K562 (cell line): Measurements from ENCODE around the gene ZNF544. TPM values are rescaled to one million over a fixed set of nuclear protein-coding genes. Genes with fewer than 3 reads are reported as not detected.
A peak's percentile ranks its signal among the peaks of the same experiment; 100 is the strongest.

Source experiments
- ARID3A ChIP-seq: IDR thresholded peaks from 2 replicates; pipeline ENCODE4 v1.6.1; 2012; ENCODE audit warnings: low read depth, low read length, improper control_type of control experiment, borderline replicate concordance
- CCAR2 ChIP-seq: fragments of 200-400 bp; formaldehyde crosslinking; IDR thresholded peaks from 2 replicates; pipeline ENCODE4 v1.6.1; 2017; ENCODE audit warnings: mild to moderate bottlenecking, low read depth, low read length
- CHAMP1 ChIP-seq: fragments of 450-650 bp; IDR thresholded peaks from 2 replicates; pipeline ENCODE4 v1.6.1; 2016; ENCODE audit warnings: mild to moderate bottlenecking
- CREM ChIP-seq: IDR thresholded peaks from 2 replicates; pipeline ENCODE4 v1.6.1; 2014; ENCODE audit warnings: antibody characterized with exemption, low read depth
- E2F6 ChIP-seq, 2 experiments: IDR thresholded peaks; 2 replicates each; pipeline ENCODE4 v1.6.1; 2011; ENCODE audit warnings: borderline replicate concordance in 1 of 2, control low read depth in 1 of 2, low read depth in 1 of 2, low read length in 1 of 2, mild to moderate bottlenecking in 1 of 2, mixed read lengths in 1 of 2, moderate library complexity in 1 of 2; ENCODE audit not compliant: insufficient read depth in 1 of 2, insufficient read length in 1 of 2, poor library complexity in 1 of 2, severe bottlenecking in 1 of 2; ENCODE audit errors: extremely low read depth in 1 of 2
- HNRNPK ChIP-seq: fragments of 200-400 bp; formaldehyde crosslinking; IDR thresholded peaks from one replicate; pipeline ENCODE4 v1.6.1; 2018; ENCODE audit warnings: mild to moderate bottlenecking, low read depth, low read length; ENCODE audit not compliant: poor library complexity, severe bottlenecking
- KLF16 ChIP-seq: IDR thresholded peaks from 2 replicates; pipeline ENCODE4 v1.6.1; 2016; ENCODE audit warnings: antibody characterized with exemption
- RBM15 ChIP-seq: fragments of 200-400 bp; formaldehyde crosslinking; IDR thresholded peaks from 2 replicates; pipeline ENCODE4 v1.6.1; 2018; ENCODE audit warnings: mild to moderate bottlenecking, low read length, moderate library complexity; ENCODE audit not compliant: insufficient read depth
- RUNX1 ChIP-seq: sonication (generic); IDR thresholded peaks from 2 replicates; pipeline ENCODE4 v1.6.1; 2016; ENCODE audit warnings: antibody characterized with exemption, low read depth
- TBP ChIP-seq: optimal IDR thresholded peaks from 2 replicates; pipeline ENCODE3; 2011; ENCODE audit warnings: low read depth, low read length, improper control_type of control experiment
- ZNF57 ChIP-seq: fragments of 450-650 bp; formaldehyde crosslinking; IDR thresholded peaks from 2 replicates; pipeline ENCODE4 v1.4.0; 2020; ENCODE audit warnings: mild to moderate bottlenecking, moderate library complexity
- polyA plus RNA-seq, 8 experiments: library from polyadenylated mRNA; depleted of rRNA in 4 of 8; stranded (reverse) in 5 of 8; unstranded in 3 of 8; fragments of >200 nt; fragmentation: Nextera tagmentation in 2 of 8; fragmentation: Illumina TruSeq in 1 of 8; extraction: Ambion mirVana in 2 of 8; extraction: Trizol in 1 of 8; gene quantifications; 2 replicates each; pipeline versions ENCODE4 v1.2.1 to v1.2.3, GENCODE V29; 2011 to 2014; ENCODE audit warnings: inconsistent platforms in 1 of 8, missing spikeins in 1 of 8
- total RNA-seq, 7 experiments: library from RNA; depleted of rRNA in 6 of 7; stranded (reverse); fragments of >200 nt in 6 of 7; fragmentation: Illumina TruSeq in 2 of 7; extraction: Trizol in 2 of 7; gene quantifications; 2 replicates each; pipeline versions ENCODE4 v1.2.1 to v1.2.3, GENCODE V29; 2011 to 2021; ENCODE audit warnings: low replicate concordance in 1 of 7
- TF ChIP-seq, protein P1 (sequence below), 2 experiments: fragments of 150-350 bp in 1 of 2; IDR thresholded peaks; 2 replicates each; pipeline ENCODE4 v1.6.1; 2012 to 2016; ENCODE audit warnings: low read depth in 2 of 2, low read length in 2 of 2, mild to moderate bottlenecking in 1 of 2, moderate library complexity in 1 of 2
- TF ChIP-seq, protein P2 (sequence below): IDR thresholded peaks from 3 replicates; pipeline ENCODE4 v1.6.1; 2011; ENCODE audit warnings: borderline replicate concordance, mild to moderate bottlenecking, moderate library complexity; ENCODE audit not compliant: insufficient read length; ENCODE audit errors: extremely low read depth

The ZNF544 gene
- total and polyA plus RNA-seq, 9 of the 15 experiments (the other 6 are each of a cell fraction or from before 2014, with no cell fraction given): 23.6 to 59.0 (median 41.4) TPM

- TF ChIP-seq RBM15: no peak
- peak; percentile 88 for TF ChIP-seq CREM
- TF ChIP-seq CHAMP1: no peak
- TF ChIP-seq RUNX1: no peak
- TF ChIP-seq, protein P1, sequence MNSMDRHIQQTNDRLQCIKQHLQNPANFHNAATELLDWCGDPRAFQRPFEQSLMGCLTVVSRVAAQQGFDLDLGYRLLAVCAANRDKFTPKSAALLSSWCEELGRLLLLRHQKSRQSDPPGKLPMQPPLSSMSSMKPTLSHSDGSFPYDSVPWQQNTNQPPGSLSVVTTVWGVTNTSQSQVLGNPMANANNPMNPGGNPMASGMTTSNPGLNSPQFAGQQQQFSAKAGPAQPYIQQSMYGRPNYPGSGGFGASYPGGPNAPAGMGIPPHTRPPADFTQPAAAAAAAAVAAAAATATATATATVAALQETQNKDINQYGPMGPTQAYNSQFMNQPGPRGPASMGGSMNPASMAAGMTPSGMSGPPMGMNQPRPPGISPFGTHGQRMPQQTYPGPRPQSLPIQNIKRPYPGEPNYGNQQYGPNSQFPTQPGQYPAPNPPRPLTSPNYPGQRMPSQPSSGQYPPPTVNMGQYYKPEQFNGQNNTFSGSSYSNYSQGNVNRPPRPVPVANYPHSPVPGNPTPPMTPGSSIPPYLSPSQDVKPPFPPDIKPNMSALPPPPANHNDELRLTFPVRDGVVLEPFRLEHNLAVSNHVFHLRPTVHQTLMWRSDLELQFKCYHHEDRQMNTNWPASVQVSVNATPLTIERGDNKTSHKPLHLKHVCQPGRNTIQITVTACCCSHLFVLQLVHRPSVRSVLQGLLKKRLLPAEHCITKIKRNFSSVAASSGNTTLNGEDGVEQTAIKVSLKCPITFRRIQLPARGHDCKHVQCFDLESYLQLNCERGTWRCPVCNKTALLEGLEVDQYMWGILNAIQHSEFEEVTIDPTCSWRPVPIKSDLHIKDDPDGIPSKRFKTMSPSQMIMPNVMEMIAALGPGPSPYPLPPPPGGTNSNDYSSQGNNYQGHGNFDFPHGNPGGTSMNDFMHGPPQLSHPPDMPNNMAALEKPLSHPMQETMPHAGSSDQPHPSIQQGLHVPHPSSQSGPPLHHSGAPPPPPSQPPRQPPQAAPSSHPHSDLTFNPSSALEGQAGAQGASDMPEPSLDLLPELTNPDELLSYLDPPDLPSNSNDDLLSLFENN (IDR thresholded peaks at IDR 0.05; ENCODE audit: low read depth in 2 of 2, low read length in 2 of 2): peak in 1 of 2 experiments; percentile 34; a peak in 1 of 4 replicates
- TF ChIP-seq ARID3A: no peak
- TF ChIP-seq TBP: peak; percentile 78
- no peak for TF ChIP-seq CCAR2
- TF ChIP-seq HNRNPK: no peak
- TF ChIP-seq, protein P2, sequence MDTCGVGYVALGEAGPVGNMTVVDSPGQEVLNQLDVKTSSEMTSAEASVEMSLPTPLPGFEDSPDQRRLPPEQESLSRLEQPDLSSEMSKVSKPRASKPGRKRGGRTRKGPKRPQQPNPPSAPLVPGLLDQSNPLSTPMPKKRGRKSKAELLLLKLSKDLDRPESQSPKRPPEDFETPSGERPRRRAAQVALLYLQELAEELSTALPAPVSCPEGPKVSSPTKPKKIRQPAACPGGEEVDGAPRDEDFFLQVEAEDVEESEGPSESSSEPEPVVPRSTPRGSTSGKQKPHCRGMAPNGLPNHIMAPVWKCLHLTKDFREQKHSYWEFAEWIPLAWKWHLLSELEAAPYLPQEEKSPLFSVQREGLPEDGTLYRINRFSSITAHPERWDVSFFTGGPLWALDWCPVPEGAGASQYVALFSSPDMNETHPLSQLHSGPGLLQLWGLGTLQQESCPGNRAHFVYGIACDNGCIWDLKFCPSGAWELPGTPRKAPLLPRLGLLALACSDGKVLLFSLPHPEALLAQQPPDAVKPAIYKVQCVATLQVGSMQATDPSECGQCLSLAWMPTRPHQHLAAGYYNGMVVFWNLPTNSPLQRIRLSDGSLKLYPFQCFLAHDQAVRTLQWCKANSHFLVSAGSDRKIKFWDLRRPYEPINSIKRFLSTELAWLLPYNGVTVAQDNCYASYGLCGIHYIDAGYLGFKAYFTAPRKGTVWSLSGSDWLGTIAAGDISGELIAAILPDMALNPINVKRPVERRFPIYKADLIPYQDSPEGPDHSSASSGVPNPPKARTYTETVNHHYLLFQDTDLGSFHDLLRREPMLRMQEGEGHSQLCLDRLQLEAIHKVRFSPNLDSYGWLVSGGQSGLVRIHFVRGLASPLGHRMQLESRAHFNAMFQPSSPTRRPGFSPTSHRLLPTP: no peak
- 0 out of 2 replicates have a peak, but pooled peaks have one; percentile 33 for TF ChIP-seq ZNF57 (CRISPR knock-in tag)
- TF ChIP-seq KLF16: peak; percentile 69
- peak; percentile 54 to 89 for TF ChIP-seq E2F6 (IDR thresholded peaks at IDR 0.05; ENCODE audit: borderline replicate concordance in 1 of 2, extremely low read depth in 1 of 2, insufficient read depth in 1 of 2, insufficient read length in 1 of 2, low read depth in 1 of 2, low read length in 1 of 2, poor library complexity in 1 of 2, severe bottlenecking in 1 of 2)
Observed at GRCh38 chr19:58182989-58183816, 45.5 kb upstream of the ZNF544 start, which contains the start of gene ZNF274 (continued).
